NCI-H1930 (cell line): ENCODE results near the gene FHIT.
"Not testable (repeated sequence)": the region's sequence is repeated elsewhere in the genome, so short reads cannot be mapped to it uniquely, and the experiment has no call there.

Experiments used
- DNase-seq, 2 experiments: peaks; one replicate each; lab custom pipeline; 2025; lab: John Stamatoyannopoulos, UW

FHIT gene

DNA sequence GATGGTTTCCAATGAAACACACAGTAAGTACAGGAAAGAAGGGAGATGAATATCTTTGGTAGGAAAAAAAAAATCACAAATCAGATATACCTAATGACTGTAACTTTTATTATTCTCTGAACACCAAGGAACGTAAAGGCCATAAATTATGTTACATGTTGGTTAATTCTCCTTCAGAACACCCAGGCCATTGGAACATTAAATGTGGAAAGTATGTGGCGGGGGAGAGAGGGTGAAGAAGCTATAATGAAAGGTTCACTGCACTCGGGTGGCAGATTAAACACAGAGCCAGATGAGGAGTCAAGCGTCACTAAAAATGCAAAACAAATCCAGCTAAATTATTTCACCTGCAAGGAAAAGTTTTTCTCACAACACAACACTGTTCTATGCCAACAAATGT is 193.8 kb downstream of the FHIT start:
- DNase-seq, result no peak

DNA sequence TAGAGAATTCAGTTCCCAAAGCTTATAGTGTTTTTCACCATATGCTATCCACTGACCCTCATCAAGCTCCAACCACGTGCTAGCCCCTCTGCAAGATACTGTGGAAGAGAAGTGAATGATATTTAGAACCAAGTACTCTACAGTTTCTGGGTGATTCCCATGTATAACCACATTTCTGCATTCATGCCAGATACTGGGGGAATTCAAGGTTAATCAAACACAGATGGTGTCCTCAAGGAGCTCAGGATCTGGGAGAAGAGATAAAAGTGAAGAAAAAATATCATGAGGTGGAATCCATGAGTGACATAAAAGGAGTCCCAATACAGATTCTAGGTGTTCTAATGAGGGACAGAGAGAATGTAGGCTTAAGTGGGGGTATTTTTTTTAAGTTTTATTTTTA is 195.8 kb downstream of the FHIT start:
- no peak for DNase-seq

DNA sequence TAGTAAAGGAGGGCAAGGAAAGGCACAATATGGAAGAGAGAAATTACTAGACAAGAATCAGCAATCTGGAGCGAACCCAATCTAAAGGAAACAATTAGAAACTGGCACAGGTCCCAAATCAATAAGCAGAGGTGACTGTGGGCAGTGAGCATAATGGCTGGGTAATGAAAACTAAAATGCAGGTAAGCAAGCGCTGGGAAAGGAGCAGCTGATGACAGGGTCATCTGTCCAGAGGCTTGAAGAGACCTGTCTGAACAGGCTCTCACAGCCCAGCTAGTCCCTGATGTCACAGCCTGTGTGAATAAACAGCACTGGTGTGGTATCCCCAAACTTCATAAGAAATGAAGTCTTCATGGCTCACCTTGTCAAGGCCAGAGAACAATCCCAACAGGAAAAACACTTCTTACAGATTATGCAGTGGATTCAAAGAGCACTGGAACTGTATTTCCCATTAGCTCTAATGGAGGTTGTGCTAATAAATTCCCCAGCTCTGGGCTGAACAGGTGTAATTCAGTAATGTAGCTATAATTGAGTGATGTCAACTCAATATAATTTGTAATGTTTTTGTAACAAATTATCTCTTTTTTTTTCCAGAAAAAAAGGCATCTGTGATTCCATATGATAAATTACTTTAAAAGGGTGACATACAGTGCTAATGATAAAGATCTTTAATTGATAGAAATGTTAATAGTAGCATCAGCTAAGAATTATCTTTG is 197.3 kb downstream of the FHIT start:
- DNase-seq, result no peak

DNA sequence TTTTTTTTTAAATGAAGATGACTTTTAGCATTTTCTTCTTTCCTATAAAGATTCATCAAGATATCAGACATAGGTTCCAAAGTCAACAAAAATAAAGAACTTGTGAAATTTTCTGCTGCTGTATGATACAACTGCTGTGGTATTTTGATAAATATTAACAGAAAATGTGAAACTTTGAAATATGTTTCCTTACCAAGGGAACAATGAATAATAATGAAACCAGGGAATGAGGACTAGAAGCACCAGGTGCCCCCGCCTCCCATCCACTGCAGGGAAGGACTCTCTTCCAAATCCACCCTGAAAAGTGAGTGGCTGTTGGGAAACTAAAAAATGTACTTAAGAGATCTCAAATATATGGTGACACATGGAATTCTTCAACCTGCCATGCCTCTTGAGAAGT is 198.4 kb downstream of the FHIT start:
- DNase-seq, result no peak

DNA sequence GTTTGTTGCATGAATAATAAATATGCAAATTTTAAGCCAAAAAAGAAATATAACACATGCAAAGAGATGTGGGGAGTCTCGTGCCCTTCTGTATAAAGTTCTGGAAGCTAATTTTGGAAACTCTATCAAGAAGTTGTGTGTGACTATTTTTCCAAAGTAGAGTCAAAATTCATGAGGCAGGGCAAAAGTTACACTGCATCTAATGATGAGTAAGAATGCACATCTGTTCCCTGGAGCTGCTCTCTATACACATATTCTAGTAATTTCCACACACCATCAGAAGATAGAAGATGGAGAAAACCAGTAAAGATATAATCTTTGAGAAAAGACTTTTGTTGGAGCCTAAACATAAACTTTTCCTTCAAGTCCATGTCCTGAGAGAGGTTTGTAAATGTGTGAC is 199.6 kb downstream of the FHIT start:
- DNase-seq, result no peak

DNA sequence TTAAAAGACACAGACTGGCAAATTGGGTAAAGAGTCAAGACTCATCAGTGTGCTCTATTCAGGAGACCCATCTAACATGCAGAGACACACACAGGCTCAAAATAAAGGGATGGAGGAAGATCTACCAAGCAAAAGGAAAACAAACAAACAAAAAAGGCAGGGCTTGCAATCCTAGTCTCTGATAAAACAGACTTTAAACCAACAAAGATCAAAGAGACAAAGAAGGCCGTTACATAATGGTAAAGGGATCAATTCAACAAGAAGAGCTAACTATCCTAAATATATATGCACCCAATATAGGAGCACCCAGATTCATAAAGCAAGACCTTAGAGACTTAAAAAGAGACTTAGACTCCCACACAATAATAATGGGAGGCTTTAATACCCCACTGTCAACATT is 206.1 kb downstream of the FHIT start:
- DNase-seq, result not testable (repeated sequence)

DNA sequence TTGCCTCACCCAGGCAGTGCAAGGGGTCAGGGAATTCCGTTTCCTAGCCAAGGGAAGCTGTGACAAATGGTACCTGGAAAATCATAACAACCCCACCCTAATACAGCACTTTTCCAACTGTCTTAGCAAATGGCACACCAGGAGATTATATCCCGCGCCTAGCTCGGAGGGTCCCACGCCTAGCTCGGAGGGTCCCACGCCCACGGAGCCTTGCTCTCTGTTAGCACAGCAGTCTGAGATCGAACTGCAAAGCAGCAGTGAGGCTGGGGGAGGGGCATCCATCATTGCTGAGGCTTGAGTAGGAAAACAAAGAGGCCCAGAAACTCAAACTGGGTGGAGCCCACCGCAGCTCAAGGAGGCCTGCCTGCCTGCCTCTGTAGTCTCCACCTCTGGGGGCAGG is 208.1 kb downstream of the FHIT start:
- no peak for DNase-seq

DNA sequence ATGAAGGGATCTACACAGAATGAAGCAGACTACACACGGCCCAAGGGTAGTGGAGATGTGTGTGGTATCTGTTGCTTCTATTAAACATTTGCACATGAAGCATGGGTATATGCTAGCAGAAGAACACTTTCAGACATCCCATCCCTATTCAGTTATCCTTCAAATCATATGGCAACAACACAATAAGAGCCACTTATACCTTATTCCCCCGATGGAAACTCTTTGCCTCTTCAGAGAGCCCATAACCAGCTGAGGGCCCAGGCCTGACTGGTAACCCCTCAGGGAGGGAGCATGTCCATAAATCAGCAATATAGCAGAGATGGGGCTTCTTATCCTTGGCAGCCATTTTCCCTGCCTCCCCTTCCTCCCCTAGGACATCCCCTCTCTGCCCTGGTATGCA is 210.6 kb downstream of the FHIT start:
- DNase-seq, result no peak

DNA sequence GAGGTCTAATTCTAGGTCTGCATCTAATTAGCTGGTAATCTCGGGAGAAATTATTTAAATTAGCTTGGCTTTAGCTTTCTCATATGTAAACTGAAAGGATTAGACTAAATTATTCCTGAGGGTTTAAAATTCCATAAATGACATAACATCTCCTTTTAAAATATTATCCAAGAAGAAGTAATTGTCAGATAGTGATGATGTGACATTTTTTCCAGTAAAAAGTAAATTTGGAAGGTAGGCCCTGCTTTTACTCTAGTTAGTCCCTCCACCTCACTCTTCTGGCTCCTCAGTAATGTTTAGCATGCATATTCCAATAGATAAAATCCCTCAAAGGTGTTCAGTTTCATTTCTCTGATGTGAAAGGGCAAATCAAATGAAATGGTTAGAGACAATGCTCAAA is 215.7 kb downstream of the FHIT start:
- DNase-seq, result no peak

DNA sequence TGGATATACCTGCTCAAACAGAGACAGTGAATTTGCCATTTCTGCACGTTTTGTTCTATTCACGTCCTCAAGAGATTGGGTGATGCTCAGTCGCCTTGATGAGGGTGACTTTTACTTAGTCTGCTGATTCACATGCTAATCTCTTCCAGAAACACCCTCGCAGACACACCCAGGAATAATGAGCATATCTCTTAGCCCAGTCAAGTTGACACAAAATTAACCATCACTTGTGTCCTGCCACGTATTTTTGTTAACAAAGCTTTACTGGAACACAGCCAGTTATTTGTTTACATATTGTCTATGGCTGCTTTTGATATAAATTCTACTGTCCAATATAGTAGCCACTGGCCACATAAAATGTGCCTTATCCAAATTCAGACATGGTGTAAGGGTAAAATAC is 218.3 kb downstream of the FHIT start:
- DNase-seq, result no peak

DNA sequence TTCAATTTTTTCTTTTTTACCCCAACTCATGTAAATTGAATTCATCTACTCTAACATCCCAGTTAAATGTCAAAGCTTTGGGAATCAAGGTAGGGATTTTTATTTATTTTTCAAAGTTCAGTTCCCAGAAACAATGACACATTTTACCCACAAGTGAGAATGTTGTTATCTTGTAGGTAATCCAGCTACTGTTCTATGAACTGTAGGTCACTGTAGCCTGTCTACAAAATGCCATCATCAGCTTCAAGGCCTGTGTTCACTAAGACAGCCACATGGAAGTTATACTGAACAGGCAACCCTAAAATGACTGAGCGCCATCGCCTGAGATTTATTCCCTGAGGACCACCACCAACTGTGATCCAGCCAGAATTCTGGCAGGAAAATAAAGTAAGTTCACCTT is 219.7 kb downstream of the FHIT start:
- DNase-seq, result no peak

DNA sequence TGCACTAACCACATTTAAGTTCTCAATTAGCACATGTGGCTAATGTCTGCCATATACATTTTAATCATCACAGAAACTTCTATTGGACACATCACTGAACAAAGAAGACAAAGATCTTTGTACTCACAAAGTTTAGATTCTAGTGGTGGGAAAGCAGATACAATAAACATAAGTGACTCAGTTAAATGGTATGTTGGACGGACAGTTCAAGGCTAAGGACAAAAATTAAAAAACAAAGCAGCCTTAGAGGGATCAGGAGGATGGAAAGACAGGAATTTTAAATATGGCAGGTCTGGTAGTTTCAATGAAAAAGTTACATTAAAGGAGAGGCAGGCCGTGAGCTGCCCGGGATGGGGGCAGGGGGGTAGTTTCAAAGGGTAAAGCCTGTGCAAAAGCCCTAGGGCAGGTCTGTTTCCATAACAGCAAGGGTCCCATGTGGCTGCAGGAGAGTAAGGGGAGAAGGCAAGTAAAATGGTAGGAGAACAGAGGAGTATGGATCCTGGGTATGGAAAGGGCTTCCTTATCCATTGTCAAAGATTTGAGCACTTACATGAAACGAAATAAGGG is 220.7 kb downstream of the FHIT start:
- DNase-seq, result no peak

DNA sequence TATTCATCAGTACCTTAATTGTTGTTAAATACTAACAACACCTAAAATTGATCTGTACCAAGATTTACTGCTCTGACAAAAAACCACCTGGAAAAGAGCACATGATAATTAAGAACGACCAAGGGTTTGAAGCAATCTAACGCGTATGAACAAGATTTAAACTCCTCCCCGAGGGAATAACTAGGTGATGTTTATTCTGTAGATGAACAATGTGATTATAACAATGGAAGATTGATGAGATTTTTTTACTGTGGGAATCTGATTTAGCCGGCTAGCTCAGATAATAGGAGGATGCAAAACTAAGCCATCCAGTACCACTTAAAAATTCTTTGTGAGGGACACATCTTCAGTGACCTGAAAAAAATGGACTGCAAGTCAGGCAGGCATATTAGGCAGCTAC is 222.1 kb downstream of the FHIT start:
- DNase-seq, result no peak

DNA sequence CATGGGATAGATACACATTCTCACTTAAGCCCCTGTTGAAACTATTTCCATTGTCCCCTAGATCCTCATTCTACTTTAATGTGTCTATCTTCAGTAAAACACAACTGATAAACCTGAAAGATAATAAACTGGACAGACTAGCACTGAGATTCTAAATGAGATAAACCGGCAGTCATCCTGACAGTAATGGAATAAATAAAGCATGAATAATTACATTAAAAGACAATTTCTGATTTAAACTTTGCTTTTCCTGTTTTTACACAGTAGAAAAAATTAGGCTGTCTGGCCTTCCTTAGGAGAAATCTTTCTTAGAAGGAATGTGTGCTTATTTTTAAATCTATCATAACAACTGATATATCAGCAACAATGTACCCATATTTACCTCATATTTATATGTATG is 232.4 kb downstream of the FHIT start:
- no peak for DNase-seq

DNA sequence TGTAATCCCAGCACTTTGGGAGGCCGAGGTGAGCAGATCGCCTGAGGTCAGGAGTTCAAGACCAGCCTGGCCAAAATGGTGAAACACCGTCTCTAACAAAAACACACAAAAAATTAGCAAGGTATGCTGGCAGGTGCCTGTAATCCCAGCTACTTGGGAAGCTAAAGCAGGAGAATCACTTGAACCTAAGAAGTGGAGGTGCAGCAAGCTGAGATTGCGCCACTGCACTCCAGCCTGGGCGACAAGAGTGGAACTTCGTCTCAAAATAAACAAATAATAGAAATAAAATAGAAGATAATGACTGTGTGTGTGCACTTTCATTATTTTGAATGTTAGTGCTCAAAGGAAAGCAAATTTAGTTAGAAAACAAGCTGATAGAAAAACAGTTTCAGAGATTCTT is 234.2 kb downstream of the FHIT start:
- not testable (repeated sequence) for DNase-seq

DNA sequence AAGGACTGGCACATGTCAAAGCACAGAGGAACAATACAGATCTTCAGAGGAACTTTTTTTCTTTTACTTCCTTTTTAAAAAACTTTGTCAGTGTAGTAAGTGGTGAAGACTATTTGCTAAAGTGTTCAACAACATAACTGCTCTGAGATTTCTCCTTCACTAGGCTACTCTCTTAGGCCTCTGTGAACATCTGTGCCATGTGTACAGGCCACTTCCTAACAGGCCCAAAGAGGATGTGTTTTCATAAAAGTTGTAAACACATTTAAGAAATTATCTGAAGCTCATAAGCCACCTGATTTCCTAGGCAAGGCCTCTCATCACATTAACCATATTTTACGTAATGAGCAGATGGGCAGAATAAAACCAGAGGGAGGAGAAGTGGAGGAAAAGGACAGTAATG is 235.4 kb downstream of the FHIT start:
- DNase-seq, result no peak

DNA sequence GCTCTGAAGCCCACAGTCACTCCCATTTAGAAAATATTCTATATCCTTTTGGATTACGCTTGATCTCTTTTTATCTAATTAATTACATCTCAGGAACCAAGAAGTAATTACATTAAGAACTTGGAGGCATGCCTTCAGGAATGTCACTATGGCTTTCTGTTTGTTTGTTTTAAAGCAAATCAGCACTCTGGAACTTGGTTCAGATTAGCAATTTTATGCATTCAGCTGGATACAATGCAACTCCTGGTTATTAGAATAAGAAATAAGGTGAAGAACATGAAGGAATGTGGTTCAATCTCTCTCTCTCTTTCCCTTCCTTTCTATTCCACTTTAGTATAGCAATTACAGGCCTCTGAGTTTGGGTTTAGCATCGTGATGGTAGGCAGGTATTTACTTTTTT is 235.8 kb downstream of the FHIT start:
- no peak for DNase-seq

DNA sequence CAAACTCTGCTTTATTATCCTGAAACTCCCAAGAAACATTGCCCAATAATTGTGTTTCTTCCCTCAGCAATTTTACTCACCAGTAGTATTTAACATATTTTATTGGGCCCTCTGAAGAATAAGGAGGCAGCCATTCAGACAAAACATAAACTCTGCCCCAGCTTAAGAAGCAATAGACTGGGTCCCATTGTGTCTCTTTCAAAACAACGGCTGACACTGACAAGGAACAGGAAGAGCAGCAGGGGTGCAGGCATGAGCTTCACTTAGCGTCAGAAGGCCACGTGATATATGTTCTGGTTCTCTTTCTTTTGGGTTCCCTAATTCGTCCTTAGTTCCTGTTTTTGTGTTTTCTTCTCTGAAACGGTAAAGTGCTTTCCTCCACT is 242.3 kb downstream of the FHIT start:
- DNase-seq, result no peak

DNA sequence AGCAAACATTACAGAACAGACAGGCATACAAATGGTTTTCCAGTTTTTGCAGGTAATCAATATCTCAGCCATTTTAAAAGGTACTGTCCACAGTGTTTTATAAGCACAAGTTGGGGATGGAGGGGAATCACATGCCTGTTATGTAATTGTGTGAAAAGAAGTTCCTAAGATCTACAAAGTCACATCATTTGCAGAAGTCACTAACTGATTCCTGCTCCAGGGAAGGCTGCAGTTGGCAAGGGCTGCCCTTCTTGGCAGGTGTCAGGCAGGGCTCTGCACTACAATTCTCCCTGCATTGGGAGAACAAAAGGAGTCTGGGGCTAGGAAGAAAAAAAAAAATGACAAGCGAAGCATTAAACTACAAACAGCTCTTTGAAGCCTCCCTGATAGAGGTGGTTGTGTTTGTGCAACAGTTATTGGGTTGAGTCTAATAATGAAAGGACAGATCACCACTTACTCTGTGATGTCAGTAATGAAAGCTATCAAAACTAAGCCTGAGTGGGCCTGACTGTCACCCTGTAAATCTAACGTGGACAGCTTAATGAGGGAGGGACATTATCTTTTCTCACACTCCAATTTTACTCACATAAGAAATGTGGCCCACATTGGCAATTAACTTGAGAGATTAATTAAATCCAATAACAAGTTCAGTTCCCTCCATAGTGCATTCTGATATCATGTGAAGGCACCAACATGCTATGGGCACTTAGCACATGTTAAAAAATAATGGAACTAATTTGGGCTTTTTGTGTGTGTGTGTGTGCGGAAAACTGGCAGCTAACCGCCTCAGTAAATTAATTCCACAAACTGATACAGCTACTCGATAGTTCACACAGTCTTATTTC is 242.9 kb downstream of the FHIT start:
- DNase-seq, result no peak

DNA sequence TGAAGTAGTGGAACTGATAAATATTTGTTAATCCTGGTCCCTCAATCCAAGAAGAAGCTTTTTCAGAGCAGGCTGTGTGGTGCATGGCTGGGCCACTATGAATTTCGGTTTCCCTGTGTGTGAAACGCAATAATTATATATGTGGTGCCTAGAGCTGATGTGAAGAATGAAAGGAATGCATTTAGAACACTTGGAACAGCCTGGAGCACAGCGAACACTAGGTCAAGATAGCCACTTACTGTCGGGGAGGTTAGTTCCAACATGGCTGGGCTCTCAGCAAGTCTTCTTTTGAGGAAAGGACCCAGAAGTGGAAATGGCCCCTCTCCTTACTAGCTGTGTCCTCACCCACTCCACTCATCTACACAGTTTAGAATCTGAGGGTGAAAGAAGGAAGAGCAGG is 245.7 kb downstream of the FHIT start:
- no peak for DNase-seq

DNA sequence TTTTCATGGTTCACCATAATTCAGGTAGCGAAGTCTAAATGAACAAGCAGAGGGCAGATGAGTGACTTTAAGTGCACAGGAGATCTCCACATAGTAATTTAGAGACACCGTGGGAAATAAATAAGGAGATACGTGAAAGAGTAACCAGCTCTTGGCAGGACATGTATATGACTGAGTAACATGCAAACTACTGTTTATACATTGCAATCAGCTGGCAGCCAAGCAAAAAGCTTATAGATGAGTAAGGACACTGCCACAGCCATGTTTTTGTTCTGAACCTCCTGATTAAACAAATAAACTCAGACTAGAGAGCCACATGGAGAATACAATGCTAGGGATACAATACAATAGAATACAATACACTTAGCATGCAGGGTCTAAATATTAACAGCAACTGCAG is 252.4 kb downstream of the FHIT start:
- DNase-seq, result peak in 1 of 2 experiments; percentile 13

DNA sequence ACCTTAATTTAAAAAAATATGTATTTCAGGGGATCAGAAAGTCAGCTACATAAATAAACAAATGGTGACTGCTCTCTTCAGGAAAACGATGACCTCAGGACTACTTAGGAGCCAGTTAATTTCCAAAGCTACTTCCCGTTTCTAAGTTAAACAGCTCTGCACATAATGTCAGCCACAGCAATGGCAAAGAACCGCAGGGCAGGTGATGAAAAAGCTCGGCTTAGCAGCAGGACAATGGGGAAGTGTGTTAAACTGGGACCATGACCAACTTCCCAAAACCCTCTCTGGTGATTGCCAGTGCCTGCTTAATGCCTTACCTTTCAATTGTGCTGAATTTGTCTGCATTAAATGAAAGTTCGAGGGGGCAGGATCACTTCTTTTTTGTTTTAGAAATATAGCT is 258.9 kb downstream of the FHIT start:
- DNase-seq, result no peak

DNA sequence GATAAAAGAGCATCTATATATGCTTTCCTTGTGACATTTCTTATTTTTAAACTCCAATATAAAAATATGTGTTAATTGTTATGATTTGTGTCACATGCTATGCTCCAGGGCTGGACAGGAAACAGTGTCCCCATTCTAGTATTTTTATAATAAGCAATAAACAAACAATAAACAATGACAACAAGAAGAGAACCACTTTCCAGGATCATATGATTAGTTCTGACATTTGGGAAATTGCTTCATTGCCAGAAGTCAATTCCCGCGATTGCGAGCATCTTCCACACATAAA is 260.9 kb downstream of the FHIT start:
- DNase-seq, result no peak
